ENCODE measurements around the gene GGT6.
A peak's percentile ranks its signal among the peaks of the same experiment; 100 is the strongest.
"Not testable (repeated sequence)": the region's sequence is repeated elsewhere in the genome, so short reads cannot be mapped to it uniquely, and the experiment has no call there.

GGT6 gene

DNA sequence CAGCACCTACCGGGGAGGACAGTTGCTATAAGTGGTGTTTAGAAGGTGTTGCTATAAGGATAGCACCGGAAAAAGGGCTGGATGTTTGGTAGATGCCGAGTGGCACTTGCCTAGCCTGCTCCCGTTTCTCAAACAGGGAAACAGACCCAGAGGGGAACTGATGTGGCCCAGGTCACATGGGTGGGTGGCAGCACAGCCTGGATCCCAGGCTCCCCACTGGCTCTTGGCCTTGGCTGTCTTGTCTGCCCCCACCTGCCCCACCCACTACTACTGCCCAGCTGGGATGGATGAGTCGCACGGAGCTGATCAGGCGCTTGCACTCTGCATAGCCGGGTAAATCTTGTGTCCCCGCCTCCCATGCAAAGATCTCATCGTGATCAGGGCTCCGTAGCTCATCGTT, 31.2 kb upstream of the GGT6 start:
- DNase-seq (ENCODE audit: low read depth in 2 of 2): no peak

DNA sequence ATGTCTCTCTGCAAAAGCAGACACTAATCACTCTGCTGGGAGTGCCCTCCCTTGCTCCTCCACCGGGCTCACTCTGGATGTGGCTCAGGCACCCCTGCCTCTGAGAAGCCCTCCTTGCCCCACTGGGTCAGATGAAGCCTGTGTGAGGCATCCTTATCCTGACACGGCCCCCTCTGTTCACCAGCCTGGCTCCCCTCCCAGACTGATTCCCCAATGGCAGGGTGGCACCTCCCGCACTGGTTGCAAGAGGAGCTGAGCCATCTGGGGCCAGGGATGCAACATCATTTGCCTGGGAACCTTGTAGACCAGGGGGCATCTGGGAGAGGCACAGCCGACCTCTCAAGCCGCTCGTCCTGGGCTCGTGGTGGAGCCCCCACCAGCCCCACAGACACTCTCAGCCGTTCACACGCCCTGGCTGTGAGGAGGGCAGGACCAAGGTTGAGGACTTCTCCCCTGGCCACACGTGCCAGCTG, 30.6 kb upstream of the GGT6 start:
- no peak for DNase-seq (ENCODE audit: low read depth in 2 of 2)

DNA sequence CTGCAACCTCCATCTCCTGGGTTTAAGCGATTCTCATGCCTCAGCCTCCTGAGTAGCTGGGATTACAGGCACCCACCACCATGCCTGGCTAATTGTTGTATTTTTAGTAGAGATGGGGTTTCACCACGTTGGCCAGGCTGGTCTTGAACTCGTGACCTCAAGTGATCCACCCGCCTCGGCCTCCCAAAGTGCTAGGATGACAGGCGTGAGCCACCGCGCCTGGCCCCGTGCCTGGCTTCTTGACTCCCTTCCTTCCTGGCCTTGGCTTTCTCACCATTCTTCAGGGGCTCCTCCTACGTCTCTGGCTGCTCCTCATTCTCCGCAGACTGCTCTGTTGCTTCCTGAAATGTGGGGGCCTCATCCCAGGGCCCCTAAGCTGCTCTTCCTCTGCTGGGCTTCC, 29.7 kb upstream of the GGT6 start:
- not testable (repeated sequence) for DNase-seq (ENCODE audit: low read depth in 2 of 2)

DNA sequence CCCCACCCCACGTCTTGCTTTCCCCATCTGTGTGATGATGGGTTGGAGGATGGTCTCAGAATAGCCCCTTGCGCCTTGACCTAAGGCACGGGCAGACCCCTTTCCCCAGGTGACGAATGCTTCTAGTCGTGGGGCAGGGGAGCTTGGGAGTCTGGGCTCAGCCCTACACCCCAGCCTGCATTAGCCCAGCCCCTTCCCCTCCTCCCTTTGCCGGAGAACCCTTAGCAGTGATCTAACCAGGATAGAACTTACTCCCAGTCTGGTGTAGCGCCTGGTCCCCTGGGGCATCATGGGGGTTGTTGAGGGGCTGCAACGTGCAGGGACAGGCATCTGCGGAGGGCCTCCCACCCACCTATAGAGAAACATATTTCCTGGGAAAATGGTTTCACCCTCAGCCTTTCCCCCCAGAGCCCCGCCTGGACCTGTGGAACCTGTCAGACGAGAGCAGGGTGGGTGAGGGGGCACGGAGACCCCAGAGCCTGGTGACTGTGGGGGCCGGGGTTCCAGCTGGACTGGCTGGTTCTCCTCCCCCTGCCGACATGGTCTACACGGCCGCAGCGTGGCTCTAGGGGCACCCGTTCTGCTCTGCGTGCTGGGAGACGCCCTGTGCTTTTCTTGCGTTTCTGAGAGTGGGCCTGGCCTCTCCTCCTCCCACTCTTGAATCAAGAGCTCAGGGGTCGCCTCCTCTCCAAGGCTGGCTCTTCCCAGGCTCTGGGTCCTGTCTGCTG, 28.7 kb upstream of the GGT6 start:
- DNase-seq (ENCODE audit: low read depth in 2 of 2): no peak

DNA sequence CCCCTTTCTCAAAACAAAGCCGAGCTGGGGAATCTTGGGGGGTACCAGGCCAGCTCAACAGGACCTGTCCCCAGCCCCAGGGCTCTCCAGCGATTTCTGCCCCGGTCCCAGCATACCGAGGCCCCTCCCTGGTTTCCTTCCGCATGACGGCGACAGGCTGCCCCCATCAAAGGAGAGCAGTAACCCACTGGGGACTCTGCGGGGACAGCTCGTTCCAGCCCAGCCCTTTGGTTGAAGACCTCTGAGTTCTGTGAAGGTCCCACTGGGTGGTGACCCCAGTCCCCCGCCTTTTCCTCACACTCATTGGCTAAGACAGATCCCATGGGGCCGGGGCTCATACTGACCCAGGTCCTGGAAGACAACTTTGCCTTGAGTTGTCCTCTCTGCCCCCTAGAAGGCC, 28.0 kb upstream of the GGT6 start:
- DNase-seq (ENCODE audit: low read depth in 2 of 2): no peak

DNA sequence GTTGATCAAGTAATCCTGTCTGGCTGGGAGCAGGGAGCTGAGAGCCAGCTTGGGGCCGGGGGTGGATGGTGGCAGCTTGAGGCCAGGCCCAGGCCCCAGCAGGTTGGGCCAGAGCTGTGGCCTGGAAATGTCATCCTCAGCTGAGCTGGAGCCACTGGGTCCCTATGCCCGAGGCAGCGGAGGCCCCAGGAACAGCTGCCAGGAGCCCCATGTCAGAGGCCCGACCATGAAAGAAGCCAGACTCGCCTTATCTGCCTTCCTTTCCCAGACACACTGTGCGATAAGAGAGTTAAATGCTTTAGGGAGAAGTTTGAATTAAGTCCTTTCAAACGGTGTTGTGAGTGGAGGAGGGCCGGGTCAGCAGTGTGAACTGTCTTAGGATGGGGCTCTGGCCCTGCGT, 27.4 kb upstream of the GGT6 start:
- DNase-seq (ENCODE audit: low read depth in 2 of 2): no peak

DNA sequence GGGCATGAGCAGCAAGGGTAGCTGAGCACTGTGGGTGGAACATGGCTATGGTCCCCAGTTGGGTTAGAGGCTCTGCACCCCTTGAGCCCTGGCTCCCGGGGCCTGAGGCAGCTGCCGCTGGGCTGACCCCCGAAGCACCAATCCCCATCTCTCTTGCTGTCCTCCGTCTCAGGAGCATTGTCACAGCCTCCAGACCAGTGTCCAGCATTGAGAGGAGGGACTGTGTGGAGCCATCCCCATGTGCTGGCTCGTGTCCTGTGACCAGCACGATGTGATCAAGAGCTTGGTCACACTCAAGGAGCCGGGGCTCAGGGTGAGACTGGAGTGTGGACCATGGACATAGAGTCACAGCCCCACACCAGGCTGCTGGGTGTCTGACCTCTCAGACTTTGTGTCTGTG, 26.8 kb upstream of the GGT6 start:
- no peak for DNase-seq (ENCODE audit: low read depth in 2 of 2)

DNA sequence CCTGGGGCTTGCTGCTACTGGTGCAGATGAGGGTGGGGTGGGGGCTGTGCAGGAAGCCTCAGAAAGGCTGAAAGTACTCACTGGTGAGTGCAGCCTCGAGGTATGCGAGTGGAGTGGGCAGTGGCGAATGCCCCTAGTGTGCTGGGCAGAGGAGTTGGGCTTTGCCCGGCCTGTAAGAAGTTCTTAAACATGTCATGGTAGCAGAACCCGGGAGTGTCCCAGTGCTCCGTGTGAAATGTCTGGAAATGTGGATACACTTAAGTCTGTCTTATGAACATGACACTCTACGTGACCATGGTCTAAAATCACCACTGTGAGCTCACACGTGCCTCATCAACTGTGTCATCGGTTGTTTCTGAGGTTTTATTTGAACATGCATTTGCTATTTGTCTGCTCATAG, 25.7 kb upstream of the GGT6 start:
- DNase-seq (ENCODE audit: low read depth in 2 of 2): no peak

DNA sequence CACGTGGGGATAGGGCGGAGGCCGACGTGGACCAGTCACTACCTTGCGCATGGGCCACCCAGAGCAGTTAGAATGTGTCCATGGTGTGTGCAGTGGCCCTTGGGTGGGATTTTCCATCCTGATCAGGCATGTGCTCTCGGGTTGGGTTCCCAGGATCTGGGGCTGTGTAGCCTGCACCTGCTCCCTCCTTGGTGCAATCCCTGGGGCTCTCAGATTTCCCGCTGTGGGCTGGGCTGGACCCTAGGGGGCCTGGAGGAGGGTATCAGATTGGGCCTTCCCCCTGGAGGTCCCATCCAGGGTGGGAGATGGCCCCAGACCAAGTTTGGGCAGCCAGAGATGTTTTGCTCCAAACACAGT, 25.2 kb upstream of the GGT6 start:
- no peak for DNase-seq (ENCODE audit: low read depth in 2 of 2)

DNA sequence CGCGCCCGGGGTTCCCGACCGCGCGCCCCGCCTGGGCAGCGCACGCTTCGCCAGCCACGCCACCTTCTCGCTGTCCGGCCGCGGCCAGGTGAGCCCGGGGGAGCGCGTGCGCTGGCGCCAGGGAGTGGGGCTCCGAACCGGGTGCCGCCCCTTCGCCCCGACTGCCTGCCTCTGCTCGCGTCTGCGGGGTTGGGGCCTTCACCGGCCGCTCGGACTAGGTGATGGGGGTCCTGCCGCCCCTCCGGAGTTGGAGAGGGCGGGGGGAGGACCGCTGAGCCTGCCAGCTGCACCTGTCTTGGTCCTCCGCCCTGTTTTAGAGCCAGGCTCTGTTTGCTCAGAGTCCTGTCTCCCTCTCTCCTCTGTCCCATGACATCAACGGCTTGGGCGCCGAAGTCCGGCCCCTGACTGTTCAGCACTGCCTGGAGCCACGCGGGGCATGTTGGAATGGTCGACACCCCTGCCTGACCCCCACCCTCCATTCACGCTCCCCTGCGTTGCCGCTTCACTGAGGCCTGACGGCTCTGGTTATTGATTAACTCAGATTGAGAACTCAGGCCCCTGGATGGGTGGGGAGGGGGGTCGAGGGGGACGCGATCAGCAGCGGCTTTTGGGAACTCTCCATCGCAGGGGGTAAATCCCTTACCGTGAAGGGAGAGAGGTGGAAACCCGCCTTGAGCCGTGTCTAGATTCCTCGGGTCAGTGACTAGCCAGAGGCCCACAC, 24.7 kb upstream of the GGT6 start:
- no peak for DNase-seq (ENCODE audit: low read depth in 2 of 2)

DNA sequence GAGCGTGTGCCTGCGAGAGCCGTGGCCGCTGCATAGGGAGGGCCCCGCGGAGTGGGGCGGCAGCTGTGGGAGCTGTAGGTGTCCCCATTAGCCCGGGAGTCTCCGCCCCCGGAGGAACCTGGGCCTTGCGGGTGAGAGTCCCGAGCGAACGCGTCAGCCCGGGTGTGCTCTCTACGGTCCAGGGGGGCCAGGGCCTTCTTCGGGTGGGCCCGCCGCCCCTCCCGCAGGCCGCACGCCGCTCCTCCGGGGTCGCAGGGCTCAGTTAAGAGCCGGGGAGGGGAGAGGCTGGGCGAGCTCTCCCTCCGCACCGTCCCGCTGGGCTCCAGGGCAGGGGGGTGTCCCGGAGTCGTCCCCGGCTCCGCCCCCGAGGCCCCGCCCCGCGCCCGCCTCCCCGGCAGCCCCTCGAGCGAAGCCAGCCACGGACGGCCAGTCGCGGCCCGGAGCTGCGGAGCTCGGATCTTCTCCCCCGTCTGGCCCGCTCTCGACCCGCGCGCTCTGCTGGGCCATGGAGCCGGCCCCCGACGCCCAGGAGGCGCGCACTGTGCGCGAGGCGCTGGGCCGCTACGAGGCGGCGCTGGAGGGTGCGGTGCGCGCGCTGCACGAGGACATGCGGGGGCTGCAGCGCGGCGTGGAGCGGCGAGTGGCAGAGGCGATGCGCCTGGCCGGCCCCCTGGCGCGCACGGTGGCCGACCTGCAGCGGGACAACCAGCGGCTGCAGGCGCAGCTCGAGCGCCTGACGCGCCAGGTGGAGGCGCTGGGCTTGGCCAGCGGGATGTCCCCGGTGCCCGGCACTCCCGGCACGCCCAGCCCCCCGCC, 23.9 kb upstream of the GGT6 start, which contains the start of gene SMTNL2:
Gene SMTNL2 (plus strand): TSS at position 429 of the 816 bp plus-strand sequence. CDS start 77 bp downstream, at position 506.
- peak in 1 of 2 donors; percentile 37 for DNase-seq (ENCODE audit: low read depth in 2 of 2)

DNA sequence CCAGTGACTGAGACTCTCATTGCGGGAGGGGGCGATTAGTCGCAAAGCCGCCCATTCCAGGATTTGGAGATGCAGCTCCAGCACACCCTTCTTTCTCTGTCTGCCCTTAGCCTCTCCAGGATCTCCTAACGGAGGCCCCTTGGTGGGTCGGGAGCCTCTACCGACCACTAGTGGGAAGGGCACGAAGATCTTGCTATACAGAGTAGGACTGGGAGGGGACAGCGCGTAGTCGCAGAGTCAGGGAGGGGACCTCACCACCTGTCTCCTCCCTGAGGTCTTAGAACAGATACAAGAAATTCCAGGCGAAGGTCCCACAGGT, 23.4 kb upstream of the GGT6 start:
- no peak for DNase-seq (ENCODE audit: low read depth in 2 of 2)

DNA sequence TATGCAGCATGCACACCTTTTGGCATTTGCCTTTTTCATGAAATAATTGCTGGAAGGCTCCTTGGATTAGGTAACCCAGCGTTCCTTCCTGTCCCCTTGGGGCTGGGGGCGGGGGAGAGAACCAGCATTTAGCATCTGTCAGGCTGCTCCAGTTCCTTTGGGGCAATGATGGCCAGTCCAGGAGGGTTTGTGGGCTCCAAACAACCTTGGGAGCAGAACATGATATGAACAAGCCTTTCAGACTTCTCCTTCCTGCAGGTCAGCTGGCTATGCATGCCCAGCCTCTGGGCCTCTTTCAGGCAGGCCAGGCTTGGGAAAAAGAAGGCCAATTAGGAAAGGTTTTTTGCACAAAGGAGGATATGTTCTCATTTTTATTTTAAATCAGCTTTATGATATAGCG, 22.8 kb upstream of the GGT6 start:
- no peak for DNase-seq (ENCODE audit: low read depth in 2 of 2)

DNA sequence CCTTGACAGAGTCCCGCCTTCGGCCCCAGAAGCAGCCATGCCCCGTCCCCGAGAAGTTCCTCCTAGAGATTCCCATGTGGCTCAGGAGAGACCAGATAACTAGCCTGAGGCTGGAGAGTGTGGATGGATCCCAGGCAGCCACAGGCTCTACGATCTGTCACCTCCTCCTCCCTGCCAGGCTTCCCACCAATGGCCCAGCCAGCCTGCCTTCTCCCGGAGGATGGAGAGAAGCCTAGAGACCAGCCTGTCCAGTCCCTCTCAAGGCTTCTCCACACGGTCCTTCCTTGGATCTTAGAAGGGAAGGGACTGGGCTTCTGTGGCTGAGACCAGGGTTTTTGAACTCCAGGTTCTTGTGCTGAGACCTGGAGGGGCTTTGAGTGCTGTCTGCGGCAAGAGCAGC, 22.3 kb upstream of the GGT6 start:
- no peak for DNase-seq (ENCODE audit: low read depth in 2 of 2)

DNA sequence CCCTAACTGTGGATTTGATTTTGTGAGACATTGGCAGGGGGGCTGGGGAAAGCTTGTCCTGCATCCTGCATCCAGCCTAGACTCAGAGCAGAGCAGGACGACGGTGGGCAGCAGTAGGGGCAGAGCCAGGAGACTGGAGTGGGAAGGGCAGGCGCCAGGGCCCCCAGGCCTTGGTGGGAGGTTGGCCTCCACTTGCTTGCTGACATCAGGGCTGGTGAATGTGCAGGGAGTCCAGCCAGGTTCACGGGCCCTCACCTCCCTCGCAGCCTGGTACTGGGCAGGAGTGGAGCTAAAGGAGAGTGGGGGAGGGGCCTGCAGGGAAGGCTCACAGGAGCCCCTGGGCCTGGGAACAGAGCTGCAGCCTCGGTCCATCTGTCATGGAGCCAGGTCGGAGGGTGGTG, 21.7 kb upstream of the GGT6 start:
- no peak for DNase-seq (ENCODE audit: low read depth in 2 of 2)

DNA sequence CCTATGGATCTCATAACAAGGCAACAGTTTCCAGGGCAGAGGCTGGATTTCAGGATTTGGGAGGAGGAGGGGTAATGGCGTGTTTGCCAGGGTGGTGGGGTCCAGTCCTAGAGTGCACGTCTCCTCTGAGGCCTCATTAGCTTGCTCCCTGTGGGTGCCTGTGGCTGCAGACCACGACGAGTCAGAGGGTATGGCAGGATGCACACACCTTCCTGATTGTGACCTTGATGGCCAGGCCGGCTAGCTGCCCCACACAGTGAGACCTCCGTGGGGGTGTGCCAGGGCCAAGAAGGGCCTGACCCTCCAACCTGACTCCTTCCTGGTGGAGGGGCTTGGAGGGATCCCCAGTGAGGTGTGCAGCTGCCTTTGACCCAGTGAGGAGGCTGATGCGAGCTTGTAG, 19.9 kb upstream of the GGT6 start:
- no peak for DNase-seq (ENCODE audit: low read depth in 2 of 2)

DNA sequence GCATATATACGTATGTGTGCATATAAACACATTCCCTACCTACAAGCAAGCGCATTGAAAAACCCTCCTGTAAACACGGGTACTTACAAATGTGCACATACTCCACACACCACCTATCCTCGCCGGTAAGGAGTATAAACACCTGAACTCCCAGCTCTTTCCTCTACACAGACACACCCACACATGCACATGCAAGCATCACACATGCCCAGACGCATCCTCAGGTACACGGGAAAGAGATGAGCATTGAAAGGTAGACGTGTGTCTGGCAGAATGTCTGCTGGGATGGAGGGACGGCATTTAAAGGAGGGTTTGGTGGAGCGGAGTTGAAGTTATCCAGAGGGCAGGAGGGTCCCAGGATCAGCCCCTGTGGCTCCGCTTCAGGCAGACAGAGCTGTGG, 19.3 kb upstream of the GGT6 start:
- DNase-seq (ENCODE audit: low read depth in 2 of 2): no peak

DNA sequence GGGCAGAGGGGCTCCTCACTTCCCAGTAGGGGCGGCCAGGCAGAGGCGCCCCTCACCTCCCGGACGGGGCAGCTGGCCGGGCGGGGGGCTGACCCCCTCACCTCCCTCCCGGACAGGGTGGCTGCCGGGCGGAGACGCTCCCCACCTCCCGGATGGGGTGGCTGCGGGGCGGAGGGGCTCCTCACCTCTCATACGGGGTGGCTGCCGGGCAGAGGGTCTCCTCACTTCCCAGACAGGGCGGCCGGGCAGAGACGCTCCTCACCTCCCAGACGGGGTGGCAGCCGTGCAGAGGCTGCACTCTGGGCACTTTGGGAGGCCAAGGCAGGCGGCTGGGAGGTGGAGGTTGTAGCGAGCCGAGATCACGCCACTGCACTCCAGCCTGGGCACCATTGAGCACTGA, 18.0 kb upstream of the GGT6 start:
- not testable (repeated sequence) for DNase-seq (ENCODE audit: low read depth in 2 of 2)

DNA sequence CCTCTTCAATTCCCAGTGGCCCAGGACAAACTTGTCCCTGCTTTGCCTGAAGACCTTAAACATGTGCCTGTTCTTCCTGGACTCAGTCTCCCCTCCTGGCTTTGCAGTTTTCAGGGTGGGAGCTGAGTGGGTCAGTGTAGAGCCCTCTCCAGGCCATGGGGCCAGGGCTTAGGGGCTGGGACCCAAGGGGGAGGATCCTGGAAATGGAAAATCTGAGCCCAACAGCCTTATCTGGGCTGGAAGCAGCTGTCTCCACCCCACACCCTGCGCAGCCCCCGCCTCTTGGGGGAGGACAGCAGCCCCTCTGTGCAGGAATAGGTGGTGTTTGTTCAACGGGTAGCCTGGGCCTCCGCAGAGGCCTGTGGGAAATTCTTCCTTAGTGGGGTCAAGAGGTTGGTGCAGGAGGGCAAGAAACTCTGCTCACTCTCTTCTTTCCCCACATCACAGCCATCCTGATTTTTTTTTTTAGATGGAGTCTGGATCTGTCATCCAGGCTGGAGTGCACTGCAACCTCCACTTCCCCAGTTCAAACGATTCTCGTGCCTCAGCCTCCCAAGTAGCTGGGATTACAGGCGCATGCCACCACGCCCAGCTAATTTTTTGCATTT, 17.1 kb upstream of the GGT6 start:
- no peak for DNase-seq (ENCODE audit: low read depth in 2 of 2)

DNA sequence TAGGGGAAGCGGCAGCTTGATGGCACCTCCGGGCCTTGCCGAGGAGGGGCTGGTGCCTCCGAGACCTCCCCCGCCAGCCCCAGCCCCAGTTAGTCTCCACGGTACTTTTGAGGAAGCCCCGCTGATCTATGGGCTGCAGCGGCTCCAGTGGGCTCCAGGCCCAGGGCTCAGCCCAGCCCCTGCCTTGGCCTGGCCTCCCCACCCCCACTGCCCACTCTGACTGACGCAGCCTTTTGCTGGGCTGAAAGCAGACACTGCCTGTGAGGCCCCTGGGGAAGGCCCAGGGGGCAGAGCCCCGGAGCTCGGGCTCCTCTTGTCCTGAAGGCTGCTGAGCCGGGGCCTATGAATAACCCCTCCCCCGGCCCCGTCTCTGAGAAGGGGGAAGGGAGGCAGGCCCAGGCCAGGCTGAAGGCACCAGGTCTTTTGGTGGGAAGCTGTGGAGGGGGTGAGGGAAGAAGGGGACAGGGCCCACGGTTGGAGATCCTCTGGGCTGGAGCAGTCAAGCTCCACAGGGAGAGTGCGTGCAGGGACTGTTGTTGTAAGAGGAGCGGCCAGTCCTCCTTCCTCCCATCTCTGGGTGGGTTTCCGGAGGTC, 16.4 kb upstream of the GGT6 start:
- DNase-seq (ENCODE audit: low read depth in 2 of 2): no peak

DNA sequence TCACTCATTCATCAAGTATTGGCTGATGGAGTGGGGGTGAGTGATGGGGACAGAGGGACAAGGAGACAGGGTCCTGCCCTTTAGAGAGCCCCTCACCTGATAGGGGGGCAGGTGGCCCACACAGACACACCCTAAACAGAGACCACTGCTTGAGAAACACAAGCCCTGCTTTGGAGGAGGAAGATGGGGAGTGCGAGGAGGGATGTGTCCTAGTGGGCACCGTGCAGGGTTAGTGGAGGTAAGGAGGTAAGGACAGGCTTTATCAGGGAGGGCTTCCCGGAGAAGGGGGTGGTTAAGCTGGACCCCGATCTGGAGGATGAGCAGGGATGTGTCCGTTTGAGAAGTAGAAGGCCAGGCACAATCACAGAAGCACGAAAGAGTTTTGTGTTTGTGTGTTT, 15.8 kb upstream of the GGT6 start:
- no peak for DNase-seq (ENCODE audit: low read depth in 2 of 2)

DNA sequence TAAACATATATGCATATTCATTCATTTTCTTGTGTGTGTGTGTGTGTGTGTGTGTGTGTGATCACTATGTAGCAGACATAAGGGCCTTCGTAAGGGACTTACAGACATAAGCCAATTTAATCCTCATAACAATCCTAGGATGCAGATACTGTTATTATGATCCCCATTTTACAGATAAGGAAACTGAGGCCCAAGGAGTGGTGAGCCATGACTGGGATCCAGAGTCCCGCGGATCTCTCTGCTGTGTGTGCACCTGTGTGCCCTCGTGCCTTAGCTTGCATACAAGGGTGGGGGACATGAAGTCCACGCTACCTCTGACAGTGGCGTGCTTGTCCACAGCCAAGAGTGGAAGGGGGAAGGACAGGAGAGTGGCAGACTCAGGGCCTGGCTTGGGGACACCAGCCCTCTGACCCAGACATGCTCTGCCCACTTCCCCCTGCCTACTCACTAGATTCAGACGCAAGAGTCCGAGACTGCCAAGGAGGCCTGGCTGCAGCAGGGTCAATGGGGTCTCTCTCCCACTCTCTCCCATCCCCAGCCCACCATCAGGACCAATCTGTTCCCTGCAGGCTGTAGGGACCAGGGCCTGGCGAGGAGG, 14.2 kb upstream of the GGT6 start:
- DNase-seq (ENCODE audit: low read depth in 2 of 2): no peak

Measured in stimulated activated CD4-positive, alpha-beta T cell treated with anti-CD3 and anti-CD28 coated beads, Interleukin-1b, Interleukin-23, amount 100 ng/mL, for 4 hours (primary cell).